HG02852 (cell line): ENCODE measurements around the gene OLA1.

ENCODE experiments used
- ATAC-seq: cut with Tn5 transposase; IDR thresholded peaks from one replicate; pipeline ENCODE4 v1.9.1; 2021; ENCODE audit warnings: mild to moderate bottlenecking, moderate library complexity; ENCODE audit not compliant: unreplicated experiment

OLA1 gene

DNA sequence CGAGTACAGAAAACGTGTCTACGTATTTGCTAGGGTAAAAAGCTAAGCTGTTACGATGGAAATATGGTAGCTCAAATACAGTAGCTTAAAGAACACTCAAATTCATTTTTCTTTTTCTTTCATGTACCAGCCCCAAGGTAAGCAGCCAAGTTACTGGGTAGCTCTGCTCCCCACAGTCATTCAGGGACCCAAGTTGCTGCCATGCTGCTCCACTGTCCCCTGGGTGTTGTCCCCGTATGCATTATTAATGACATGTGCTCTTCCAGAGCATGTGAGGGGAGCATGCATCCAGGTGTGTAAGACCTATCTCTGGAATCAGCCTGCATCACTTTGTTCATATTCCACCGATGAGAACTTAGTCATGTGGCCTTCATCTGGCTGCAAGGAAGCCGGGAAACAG is 178.1 kb downstream of the OLA1 start:
- ATAC-seq = no peak

DNA sequence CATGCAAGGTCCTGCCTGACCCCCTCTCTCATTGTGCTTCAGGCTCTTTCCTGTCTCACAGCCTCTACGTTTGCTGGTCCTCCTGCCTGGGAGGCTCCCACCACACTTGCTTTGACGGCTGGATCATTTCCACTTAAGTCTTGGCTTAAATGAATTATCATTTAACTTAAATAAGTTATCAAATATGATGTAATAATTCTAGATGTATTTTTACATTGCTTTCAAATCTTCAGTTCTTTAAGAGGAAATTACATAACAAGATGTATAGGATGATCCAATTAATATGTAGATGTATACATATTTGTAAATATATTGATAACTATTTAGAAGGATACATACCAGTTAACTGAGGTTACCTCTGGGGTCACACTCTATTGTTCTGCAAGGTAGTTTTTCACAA is 180.5 kb downstream of the OLA1 start:
- no peak for ATAC-seq

DNA sequence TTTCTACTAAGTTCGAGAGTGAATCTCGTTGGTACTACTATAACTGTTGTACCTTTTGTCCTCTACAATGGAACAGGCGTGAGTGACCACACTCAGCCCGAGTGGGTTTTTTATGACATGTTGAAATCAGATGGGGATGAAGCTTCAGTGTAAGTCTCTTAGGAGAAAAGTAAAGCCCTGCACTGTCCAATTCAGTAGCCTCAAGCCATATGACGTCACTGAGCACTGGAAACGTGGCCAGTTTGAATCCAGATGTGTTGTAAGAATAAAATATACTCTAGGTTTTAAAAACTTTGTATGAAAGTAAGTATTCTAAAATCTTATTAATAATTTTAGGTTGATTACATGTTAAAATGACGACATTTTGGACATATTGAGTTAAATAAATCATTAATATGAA is 181.5 kb downstream of the OLA1 start:
- no peak for ATAC-seq

DNA sequence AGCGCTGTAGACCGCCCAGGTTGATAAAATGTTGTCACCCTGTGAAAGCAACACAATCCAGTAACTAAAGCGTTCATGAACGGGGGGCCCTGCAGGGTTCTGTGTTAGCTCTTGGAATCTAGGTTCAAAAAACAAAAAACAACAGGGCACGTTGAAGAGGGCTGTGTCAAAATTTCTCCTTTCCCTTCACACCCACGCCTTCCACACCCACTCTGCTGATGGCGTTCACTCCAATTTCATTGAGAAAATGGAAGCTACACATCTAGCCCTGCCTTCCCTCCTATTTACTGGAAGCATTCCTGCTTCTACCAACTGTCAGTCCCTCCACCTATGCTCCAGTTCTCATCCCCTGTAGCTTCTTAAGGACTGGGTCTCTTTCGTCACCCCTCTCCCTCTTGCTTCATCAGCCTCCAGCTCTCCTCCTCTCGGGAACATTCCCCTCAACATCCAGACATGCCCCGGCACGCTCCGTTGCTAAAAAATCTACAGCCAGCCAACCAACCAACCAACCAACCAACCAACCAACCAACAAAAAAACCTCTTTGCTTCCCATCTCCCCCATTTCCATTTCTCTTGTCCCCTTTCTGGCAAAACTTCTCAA is 184.7 kb downstream of the OLA1 start:
- no peak for ATAC-seq

DNA sequence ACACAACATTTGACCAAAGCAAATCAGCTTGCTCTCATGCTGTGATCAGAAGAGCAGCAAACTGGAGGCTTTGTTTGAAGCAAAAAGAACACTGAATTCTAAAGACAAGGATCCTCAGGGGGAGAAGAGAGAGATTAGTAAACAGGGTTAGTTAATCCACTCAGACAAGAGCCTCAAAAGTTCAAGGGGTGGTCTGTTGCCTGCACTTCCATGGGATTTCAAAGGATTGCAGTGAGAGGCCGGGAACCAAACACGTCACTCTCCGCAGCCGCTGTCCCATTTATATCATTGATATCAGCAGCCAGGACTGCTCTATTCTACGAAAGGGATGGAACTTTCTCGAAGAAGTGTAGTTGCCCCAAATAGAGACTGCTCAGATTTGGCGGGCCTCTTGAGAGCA is 185.4 kb downstream of the OLA1 start:
- no peak for ATAC-seq

DNA sequence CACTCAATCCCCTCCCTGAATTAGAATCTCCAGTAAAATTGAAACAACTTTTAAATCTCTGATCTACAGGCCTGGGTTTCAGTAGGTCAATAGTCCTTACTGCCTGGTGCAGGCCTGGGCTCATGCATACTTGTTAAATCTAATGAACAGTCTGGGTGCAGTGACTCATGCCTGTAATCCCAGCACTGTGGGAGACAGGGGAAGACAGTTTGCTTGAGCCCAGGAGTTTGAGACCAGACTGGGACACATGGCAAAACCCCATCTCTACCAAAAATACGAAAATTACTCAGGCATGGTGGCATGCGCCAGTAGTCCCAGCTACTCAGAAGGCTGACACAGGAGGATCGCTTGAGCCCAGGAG is 188.5 kb downstream of the OLA1 start:
- no peak for ATAC-seq

DNA sequence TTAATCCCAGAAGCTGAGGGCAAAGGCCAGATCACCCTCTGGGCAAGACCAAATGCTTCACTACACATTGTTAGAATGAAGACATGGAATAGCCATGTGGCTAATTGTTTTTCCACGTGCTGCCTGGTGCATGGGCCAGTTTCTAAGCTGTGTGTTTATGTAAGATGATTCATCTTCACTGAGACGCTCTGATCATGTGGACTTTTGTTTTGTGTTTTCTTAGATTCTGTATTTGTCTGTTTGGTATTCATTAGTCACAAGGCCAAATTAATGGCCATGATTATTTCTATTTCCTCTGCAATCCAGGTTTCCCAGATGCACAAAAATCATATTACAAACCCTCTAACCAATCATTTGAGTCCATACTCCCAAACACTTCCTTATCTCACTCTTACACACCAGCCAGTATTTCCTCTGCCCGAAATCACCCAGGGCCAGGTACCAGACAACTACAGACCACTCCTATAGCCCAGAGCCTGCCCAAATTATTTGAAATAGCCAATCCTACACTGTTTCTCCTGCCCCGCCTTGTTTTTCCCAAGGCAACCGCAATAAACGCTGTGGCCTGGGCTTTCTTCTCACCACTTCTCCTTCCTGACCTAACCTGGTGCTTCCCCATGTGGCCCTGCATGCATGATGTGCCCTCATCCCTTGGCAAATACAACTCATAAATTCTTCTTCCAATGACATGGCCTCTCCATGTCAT is 189.0 kb downstream of the OLA1 start:
- no peak for ATAC-seq

DNA sequence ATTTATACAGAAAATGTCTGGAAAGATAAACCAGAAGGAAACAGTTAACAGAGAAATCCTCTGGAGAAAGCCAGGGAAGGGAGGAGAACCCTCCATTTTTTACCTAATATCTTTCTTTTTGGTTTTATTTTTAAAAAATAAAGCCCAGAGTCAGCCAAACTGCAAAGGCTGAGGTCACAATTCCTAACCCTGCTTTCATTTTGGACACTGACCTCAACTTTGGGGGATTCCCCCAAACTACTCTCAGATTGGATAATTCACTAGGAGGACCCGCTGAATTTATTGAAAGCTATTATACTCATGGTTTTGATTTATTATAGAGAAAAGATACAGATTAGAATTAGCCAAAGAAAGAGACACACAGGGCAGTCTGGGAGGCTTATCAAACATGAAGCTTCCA is 189.9 kb downstream of the OLA1 start:
- ATAC-seq = no peak

DNA sequence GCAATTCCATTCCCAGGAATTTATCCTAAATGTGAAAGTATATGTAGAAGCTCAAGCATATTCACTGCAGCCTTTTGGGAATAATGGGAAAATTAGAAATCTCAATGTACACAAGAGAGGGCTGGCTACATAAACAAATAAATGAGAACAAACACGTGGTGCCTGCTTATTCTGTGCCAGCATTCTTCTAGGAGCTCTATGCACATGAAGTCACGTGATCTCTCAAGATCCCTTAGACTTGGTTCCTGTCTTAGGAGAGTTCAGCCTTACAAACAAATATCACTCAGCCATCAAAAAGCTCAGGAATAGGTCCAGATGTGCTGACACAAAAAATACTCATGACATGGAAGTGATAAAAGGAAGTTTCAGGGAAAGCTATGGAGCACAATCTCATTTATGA is 190.3 kb downstream of the OLA1 start:
- no peak for ATAC-seq

DNA sequence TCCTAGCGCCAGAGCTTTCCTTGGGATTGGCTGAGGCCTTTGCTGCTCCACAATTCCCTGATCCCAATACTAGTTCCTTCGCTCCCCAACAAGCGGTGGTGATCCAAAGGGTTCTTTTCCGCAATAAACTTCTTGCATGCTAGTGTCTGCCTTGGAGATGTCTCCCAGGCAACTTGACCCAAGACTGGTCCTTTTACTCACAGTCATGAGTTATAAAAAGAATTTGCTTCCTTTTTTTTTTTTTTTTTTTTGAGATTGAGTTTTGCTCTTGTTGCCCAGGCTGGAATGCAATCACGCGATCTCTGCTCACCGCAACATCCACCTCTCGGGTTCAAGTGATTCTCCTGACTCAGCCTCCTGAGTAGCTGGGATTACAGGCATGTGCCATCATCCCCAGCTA is 193.4 kb downstream of the OLA1 start:
- ATAC-seq = no peak

DNA sequence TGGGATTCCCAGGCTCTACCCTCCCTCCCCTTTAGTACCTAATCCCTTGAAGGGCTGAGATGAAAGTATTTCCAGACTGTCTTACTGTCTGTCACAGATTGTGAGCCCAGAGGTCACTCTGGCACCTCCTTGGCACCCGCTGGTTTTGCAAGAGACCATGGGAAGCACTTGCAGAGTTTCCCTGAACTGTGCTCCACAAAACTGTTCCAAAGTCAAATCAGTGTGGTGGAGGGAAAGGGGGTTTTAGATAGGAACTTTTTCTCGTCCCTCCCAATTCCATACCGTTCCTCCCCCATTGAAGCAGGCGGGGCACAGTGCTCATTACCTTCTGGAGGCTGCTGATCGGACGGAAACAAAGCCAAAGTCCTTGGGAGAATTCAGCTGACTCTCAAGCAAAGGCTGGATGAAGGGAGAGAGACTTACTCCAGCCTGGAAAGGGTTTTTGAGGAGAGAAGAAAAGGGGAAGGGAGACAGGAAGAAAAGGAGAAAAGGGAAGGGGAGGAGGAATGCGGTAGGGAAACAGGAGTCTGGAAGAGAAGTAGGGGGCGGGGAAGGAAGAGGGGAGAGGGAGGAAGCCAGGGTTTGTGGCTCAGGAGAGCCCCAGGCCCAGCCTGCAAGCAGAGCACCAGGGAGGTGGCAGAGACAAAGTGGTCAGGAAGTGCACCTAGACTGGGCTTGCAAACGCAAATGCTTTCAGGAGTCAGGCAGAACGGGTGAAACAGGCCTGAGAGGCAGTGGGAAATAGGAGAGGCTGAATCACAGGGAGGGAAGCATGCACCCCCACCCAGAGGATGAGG is 194.8 kb downstream of the OLA1 start:
- ATAC-seq = no peak

DNA sequence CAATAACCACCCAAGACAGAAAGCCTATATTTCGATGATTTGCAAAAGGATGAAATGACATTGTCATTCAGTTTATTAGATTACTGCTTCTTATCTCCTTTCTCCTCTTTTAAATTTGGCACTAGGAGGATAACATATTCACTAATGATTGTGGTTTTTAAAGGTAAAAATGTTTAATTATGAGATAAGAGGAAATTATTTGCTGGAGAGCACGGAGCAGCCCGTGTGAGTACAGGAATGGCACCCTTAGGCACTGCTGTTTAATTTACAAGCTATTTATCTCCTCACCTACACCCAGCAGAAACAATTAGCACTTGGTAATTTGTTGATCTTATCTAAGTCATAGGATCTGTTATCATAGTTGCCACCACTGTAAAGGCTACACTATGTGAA is 195.8 kb downstream of the OLA1 start:
- ATAC-seq = no peak

DNA sequence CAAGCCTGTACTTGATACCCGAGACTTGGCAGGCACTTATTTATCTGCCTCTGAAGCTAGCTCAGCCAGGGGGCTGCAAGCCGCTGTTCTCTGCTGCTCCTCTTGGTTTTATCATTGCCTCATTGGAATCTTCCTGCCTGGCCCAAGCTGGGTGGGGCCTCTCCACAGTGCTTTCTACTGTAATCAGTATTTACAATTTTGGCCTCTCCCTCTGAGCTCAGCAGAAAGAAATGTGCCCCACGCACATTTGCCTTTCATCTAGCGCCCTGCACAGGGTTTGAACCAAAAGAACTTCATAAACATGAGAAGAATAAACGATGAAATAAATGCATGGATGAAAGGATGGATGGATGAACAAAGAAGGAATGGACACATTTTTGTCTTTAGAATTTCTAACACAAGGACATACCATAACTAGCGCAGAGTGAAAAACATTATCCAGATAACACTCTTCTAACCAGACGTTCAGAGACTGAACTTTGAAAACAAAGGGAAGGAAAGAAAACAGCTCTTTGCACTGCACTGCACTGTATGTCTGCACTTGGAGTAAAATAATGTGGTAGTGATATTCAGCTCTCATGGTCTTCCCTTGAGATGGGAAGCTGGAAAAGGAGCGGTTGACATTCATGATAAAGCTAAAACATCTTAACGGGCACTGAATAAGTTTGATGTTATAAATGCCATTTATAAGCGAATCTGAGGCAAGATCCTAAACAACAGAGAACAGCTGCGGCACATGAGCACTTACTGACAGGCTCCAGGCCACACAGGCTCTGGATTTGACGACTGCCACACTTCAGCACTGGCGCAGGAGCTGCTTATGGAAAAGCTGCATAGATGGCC is 196.4 kb downstream of the OLA1 start:
- ATAC-seq = no peak

DNA sequence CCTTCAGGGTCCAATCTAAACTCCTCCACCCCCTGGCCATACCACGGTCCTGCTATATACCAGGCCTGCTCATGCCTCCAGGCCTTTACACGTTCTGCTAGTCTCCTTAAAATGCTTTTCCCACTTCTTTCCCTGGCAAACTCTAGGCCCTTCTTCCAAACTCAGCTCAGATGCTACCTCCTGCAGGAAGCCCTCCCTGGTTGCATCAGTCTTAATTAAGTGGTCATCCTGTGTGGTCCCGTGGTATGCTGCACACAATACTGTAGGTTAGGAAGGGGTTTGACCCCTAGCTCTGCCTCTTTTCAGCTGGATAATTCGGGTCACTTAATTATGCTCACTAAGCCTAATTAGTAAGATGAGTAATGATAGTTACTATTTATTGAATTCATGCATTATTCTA is 197.3 kb downstream of the OLA1 start:
- no peak for ATAC-seq

DNA sequence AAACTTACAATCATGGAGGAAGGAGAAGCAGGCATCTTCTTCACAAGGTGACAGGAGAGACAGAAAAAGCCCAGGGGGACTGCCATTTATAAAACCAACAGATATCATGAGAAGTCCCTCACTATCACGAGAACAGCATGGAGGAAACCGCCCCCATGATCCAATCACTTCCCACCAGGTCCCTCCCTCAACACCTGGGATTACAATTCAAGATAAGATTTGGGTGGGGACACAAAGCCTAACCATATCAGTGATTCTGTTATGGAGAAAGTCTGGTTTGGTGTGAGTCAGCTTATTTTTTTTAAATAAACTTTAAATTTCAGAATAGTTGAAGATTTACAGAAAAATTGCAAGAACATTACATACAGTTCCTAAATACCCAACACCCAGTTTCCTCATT is 198.4 kb downstream of the OLA1 start:
- ATAC-seq = no peak

DNA sequence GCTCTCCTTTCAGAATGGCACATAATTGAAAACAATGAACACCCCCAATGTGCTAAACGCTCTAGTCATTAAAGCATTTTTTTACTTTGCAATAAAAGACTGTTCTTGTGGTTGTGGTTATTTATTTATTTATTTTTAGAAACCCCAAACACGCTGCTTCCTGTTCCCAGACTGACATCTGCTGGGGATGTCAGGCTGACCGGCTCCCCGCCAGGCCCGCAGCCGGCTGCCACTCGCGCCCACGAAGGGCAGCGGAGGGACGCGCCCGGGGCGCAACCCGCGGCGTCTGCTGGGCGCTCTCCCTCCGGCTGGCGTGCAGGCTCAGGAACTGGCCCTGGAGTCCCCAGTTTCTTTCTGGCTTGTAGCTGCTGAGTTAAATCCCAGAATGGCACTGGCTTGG is 200.1 kb downstream of the OLA1 start:
- no peak for ATAC-seq

DNA sequence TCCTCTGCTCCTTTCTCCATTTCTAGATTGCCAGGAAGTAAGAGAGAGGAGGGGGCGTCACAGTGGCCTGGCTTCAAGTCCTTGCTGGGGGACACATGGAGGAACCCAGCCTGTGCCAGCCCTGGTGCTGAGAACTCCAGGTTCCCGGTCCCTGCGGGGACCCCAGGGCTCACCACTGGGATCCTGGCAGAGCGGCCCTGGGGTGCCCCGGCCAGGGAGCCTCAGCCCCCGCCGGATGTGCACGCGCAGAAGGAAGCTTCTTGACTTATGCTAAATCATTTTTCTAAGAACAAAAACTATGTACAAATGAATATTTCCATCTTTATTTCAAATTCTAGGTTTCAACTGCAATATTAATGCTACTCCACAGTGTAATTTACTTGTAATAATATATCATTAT is 200.6 kb downstream of the OLA1 start:
- ATAC-seq = no peak

DNA sequence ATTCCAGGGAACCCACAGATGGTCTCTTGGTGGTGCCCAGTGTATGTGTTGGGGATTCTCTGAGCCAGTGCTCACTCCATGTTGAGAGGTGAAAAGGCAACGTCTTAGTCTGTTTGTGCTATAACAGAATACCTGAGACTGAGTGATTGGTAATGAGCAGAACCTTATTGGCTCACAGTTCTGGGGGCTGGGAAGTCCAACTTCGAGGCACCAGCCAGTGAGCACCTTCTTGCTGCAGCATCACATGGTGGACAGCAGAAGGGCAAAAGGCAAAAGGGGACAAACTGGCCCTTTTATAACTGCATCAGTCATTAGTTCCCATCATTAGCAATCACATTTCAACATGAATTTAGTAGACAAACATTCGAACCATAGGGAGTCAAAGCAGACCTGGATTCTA is 202.2 kb downstream of the OLA1 start:
- ATAC-seq = no peak

DNA sequence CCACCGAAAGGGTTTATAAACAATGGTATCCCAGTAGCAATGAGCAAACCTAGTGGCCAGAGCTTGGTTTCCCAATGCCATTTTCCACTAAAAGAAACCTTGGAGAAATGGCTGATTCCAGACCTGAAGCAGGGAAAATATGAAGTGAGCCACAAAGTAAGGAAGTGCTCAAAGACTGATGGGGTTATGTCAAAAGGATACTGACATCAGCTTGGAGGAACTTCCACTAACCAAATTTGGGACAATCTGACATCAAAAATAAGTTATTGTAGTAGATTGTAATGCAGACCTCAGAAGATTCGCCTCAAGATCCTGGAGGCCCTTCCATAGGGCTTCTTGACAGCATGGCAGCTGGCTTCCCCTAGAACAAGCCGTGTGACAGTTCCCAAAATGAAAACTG is 203.8 kb downstream of the OLA1 start:
- no peak for ATAC-seq

DNA sequence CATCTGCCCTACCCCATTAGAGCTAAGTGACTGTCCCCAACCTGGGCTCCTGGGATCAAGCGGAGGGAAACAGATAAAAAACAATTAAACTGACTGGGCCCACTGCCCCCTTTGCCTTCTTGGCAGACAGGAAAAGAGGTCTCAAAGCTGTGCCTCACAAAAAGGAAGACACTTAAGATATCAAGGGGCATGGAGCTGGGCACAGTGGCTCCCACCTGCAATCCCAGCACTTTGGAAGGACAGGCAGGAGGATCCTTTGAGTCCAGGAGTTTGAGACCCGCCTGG is 208.0 kb downstream of the OLA1 start:
- ATAC-seq = no peak

DNA sequence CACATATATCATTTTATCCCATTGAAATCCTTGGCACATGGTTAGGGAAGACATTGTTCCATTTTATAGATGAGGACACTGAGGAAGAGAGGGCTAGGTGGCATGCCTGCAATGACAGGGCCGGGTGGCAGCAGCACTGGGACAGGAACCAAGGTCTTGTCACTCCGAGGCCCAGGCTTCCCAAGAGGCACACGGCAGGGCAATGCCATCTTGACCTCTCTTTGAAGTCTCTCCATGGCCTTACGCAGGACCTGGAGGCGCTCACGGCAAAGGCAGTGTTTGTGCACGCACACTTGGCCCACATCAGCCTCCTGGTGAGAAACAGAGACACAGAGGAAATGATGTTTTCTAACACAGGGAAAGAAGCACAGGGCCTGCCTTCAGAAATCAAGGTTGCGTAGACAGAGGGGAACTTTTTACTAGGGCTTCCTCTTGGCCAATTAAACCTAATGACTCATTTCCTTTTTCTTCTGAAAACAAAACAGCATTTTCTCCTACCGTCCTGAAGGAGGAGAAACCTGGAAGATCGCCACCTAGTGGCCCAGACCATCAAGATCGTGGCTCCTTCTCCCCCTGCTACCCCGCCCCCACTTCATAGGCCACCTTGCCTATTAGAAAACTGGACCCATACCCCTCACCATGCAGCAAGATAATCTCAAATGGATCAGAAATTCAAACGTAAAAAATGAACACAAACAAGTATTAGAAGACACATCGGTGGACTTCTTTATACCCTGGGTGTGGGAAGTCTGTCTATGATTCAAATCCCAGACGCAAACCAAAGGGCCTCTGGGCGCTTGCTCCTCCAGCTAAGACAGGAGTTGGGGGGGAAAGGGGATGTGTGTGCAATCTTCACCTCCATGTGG is 208.5 kb downstream of the OLA1 start:
- ATAC-seq = peak; percentile 92
